ENCODE measurements around the gene DTD1. TPM values are rescaled to one million over a fixed set of nuclear protein-coding genes. Genes with fewer than 3 reads are reported as not detected.
"Not testable (repeated sequence)": the region's sequence is repeated elsewhere in the genome, so short reads cannot be mapped to it uniquely, and the experiment has no call there.

Gene DTD1
- total RNA-seq, 2 donors from 2014 or later = 34.9 to 45.8 TPM

GRCh38 chr20:18740726-18741125, 152.9 kb downstream of the DTD1 start:
- Mint-ChIP-seq H3K36me3 (ENCODE audit: low read depth) (peaks cover 30% of the 10 kb centered on the region), H3K4me3 (no peak overlapping the region), H3K27me3 (no peaks in the 10 kb centered on the region), H3K27ac (no peak overlapping the region), H3K9me3 (no peaks in the 10 kb centered on the region), H3K4me1 (peaks cover 16% of the 10 kb centered on the region)
- no peak for ATAC-seq (replicated peaks)

GRCh38 chr20:18742841-18743240, 155.0 kb downstream of the DTD1 start:
- H3K9me3 Mint-ChIP-seq = no peaks in the 10 kb centered on the region

GRCh38 chr20:18743665-18744440, 156.0 kb downstream of the DTD1 start:
- Mint-ChIP-seq H3K4me3 (no peak overlapping the region), H3K9me3 (no peaks in the 10 kb centered on the region), H3K4me1 (peaks cover 16% of the 10 kb centered on the region), H3K27me3 (no peaks in the 10 kb centered on the region), H3K36me3 (ENCODE audit: low read depth) (peaks cover 32% of the 10 kb centered on the region), H3K27ac (no peak overlapping the region)
- peak; percentile 42 for ATAC-seq (replicated peaks)

More at GRCh38 chr20:18742841-18743240, 155.0 kb downstream of the DTD1 start:
- peaks cover 9% of the 10 kb centered on the region for H3K4me1 Mint-ChIP-seq
- H3K36me3 Mint-ChIP-seq (ENCODE audit: low read depth) = peaks cover 32% of the 10 kb centered on the region
- H3K27ac Mint-ChIP-seq = no peak overlapping the region
- no peak for ATAC-seq (replicated peaks)
- H3K27me3 Mint-ChIP-seq = no peaks in the 10 kb centered on the region
- no peak overlapping the region for H3K4me3 Mint-ChIP-seq

GRCh38 chr20:18747090-18747489, 159.2 kb downstream of the DTD1 start:
- ATAC-seq (replicated peaks) = peak; percentile 21
- H3K9me3 Mint-ChIP-seq = no peaks in the 10 kb centered on the region
- H3K27me3 Mint-ChIP-seq = no peaks in the 10 kb centered on the region
- peaks cover 17% of the 10 kb centered on the region for H3K4me1 Mint-ChIP-seq
- H3K4me3 Mint-ChIP-seq = no peak overlapping the region
- H3K36me3 Mint-ChIP-seq (ENCODE audit: low read depth) = peaks cover 32% of the 10 kb centered on the region
- H3K27ac Mint-ChIP-seq = no peak overlapping the region

- H3K27ac Mint-ChIP-seq = peak overlapping the region; percentile 55
- no peak for ATAC-seq (replicated peaks)
- peaks cover 19% of the 10 kb centered on the region for H3K36me3 Mint-ChIP-seq (ENCODE audit: low read depth)
- no peaks in the 10 kb centered on the region for H3K27me3 Mint-ChIP-seq
- no peaks in the 10 kb centered on the region for H3K9me3 Mint-ChIP-seq
- no peak overlapping the region for H3K4me3 Mint-ChIP-seq
- peaks cover 20% of the 10 kb centered on the region for H3K4me1 Mint-ChIP-seq
Measured at GRCh38 chr20:18748987-18749386, 161.1 kb downstream of the DTD1 start.

GRCh38 chr20:18749528-18749927, 161.7 kb downstream of the DTD1 start:
- Mint-ChIP-seq H3K4me1 (peaks cover 22% of the 10 kb centered on the region), H3K9me3 (no peaks in the 10 kb centered on the region), H3K4me3 (no peak overlapping the region), H3K36me3 (ENCODE audit: low read depth) (peaks cover 13% of the 10 kb centered on the region), H3K27ac (no peak overlapping the region), H3K27me3 (no peaks in the 10 kb centered on the region)
- no peak for ATAC-seq (replicated peaks)

- Mint-ChIP-seq H3K36me3 (ENCODE audit: low read depth) (peaks cover 2% of the 10 kb centered on the region), H3K9me3 (no peaks in the 10 kb centered on the region), H3K4me3 (no peak overlapping the region), H3K27ac (no peak overlapping the region), H3K4me1 (peaks cover 14% of the 10 kb centered on the region), H3K27me3 (no peaks in the 10 kb centered on the region)
- no peak for ATAC-seq (replicated peaks)
Measured at GRCh38 chr20:18750735-18751134, 162.9 kb downstream of the DTD1 start.

GRCh38 chr20:18754030-18754652, 166.3 kb downstream of the DTD1 start:
- no peaks in the 10 kb centered on the region for H3K9me3 Mint-ChIP-seq
- H3K4me1 Mint-ChIP-seq = peaks cover 5% of the 10 kb centered on the region

GRCh38 chr20:18754653-18755045, 166.8 kb downstream of the DTD1 start:
- H3K4me1 Mint-ChIP-seq = peaks cover 5% of the 10 kb centered on the region
- no peaks in the 10 kb centered on the region for H3K36me3 Mint-ChIP-seq (ENCODE audit: low read depth)
- H3K27ac Mint-ChIP-seq = no peak overlapping the region
- H3K4me3 Mint-ChIP-seq = no peak overlapping the region
- no peaks in the 10 kb centered on the region for H3K9me3 Mint-ChIP-seq
- ATAC-seq (replicated peaks) = no peak
- no peaks in the 10 kb centered on the region for H3K27me3 Mint-ChIP-seq

More at GRCh38 chr20:18754030-18754652, 166.3 kb downstream of the DTD1 start:
- H3K4me3 Mint-ChIP-seq = no peak overlapping the region
- no peak overlapping the region for H3K27ac Mint-ChIP-seq
- no peaks in the 10 kb centered on the region for H3K36me3 Mint-ChIP-seq (ENCODE audit: low read depth)
- peak; percentile 26 for ATAC-seq (replicated peaks)
- no peaks in the 10 kb centered on the region for H3K27me3 Mint-ChIP-seq

GRCh38 chr20:18760852-18761251, 173.0 kb downstream of the DTD1 start:
- not testable (repeated sequence) for H3K4me3 Mint-ChIP-seq; H3K4me1 Mint-ChIP-seq; ATAC-seq (replicated peaks); H3K9me3 Mint-ChIP-seq; H3K27ac Mint-ChIP-seq; H3K27me3 Mint-ChIP-seq
- peaks cover 20% of the 10 kb centered on the region for H3K36me3 Mint-ChIP-seq (ENCODE audit: low read depth)

GRCh38 chr20:18767676-18768075, 179.8 kb downstream of the DTD1 start:
- H3K9me3 Mint-ChIP-seq = no peaks in the 10 kb centered on the region
- no peak overlapping the region for H3K27ac Mint-ChIP-seq
- H3K4me3 Mint-ChIP-seq = no peak overlapping the region
- H3K27me3 Mint-ChIP-seq = peaks cover 4% of the 10 kb centered on the region
- H3K4me1 Mint-ChIP-seq = no peaks in the 10 kb centered on the region
- ATAC-seq (replicated peaks) = no peak
- H3K36me3 Mint-ChIP-seq (ENCODE audit: low read depth) = peaks cover 19% of the 10 kb centered on the region

GRCh38 chr20:18773566-18773965, 185.7 kb downstream of the DTD1 start:
- no peaks in the 10 kb centered on the region for H3K36me3 Mint-ChIP-seq (ENCODE audit: low read depth)

GRCh38 chr20:18774207-18774606, 186.4 kb downstream of the DTD1 start:
- no peaks in the 10 kb centered on the region for H3K4me1 Mint-ChIP-seq
- H3K36me3 Mint-ChIP-seq (ENCODE audit: low read depth) = no peaks in the 10 kb centered on the region
- ATAC-seq (replicated peaks) = no peak
- peaks cover 9% of the 10 kb centered on the region for H3K27me3 Mint-ChIP-seq
- H3K27ac Mint-ChIP-seq = no peak overlapping the region
- H3K9me3 Mint-ChIP-seq = no peaks in the 10 kb centered on the region
- H3K4me3 Mint-ChIP-seq = no peak overlapping the region

More at GRCh38 chr20:18773566-18773965, 185.7 kb downstream of the DTD1 start:
- H3K27me3 Mint-ChIP-seq = peaks cover 9% of the 10 kb centered on the region
- ATAC-seq (replicated peaks) = no peak
- H3K4me3 Mint-ChIP-seq = no peak overlapping the region
- H3K4me1 Mint-ChIP-seq = no peaks in the 10 kb centered on the region
- no peak overlapping the region for H3K27ac Mint-ChIP-seq
- H3K9me3 Mint-ChIP-seq = no peaks in the 10 kb centered on the region

GRCh38 chr20:18775633-18776032, 187.8 kb downstream of the DTD1 start:
- H3K27me3 Mint-ChIP-seq = peaks cover 9% of the 10 kb centered on the region
- no peaks in the 10 kb centered on the region for H3K9me3 Mint-ChIP-seq

GRCh38 chr20:18778690-18779392, 191.0 kb downstream of the DTD1 start:
- H3K36me3 Mint-ChIP-seq (ENCODE audit: low read depth) = no peaks in the 10 kb centered on the region
- no peak for ATAC-seq (replicated peaks)
- no peaks in the 10 kb centered on the region for H3K27me3 Mint-ChIP-seq
- H3K4me3 Mint-ChIP-seq = no peak overlapping the region
- no peak overlapping the region for H3K27ac Mint-ChIP-seq
- H3K4me1 Mint-ChIP-seq = no peaks in the 10 kb centered on the region
- no peaks in the 10 kb centered on the region for H3K9me3 Mint-ChIP-seq

More at GRCh38 chr20:18775633-18776032, 187.8 kb downstream of the DTD1 start:
- no peak for ATAC-seq (replicated peaks)
- no peaks in the 10 kb centered on the region for H3K4me1 Mint-ChIP-seq
- no peak overlapping the region for H3K27ac Mint-ChIP-seq
- H3K36me3 Mint-ChIP-seq (ENCODE audit: low read depth) = no peaks in the 10 kb centered on the region
- no peak overlapping the region for H3K4me3 Mint-ChIP-seq
